HPDE6-E6E7 (cell line): Measurements from ENCODE around the gene MYCBP2.
A peak's percentile ranks its signal among the peaks of the same experiment; 100 is the strongest.
"Not testable (repeated sequence)": the region's sequence is repeated elsewhere in the genome, so short reads cannot be mapped to it uniquely, and the experiment has no call there.

Experiments
- DNase-seq: peaks from one replicate; pipeline ENCODE4 v3.0.0; 2011; ENCODE audit warnings: missing footprints; ENCODE audit errors: extremely low spot score

The MYCBP2 gene

DNA sequence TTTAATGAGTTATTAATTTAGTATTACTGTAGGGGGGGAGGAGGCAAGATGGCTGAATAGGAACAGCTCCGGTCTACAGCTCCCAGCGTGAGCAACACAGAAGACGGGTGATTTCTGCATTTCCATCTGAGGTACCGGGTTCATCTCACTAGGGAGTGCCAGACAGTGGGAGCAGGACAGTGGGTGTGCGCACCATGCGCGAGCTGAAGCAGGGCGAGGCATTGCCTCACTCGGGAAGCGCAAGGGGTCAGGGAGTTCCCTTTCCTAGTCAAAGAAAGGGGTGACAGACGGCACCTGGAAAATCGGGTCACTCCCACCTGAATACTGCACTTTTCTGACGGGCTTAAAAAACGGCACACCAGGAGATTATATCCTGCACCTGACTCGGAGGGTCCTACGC lies 127.9 kb downstream of the MYCBP2 start:
- DNase-seq: not testable (repeated sequence)

GRCh38 chr13:77196052-77196618 lies 130.8 kb downstream of the MYCBP2 start:
- DNase-seq: no peak

GRCh38 chr13:77190349-77190958 lies 136.4 kb downstream of the MYCBP2 start:
- DNase-seq: no peak

DNA sequence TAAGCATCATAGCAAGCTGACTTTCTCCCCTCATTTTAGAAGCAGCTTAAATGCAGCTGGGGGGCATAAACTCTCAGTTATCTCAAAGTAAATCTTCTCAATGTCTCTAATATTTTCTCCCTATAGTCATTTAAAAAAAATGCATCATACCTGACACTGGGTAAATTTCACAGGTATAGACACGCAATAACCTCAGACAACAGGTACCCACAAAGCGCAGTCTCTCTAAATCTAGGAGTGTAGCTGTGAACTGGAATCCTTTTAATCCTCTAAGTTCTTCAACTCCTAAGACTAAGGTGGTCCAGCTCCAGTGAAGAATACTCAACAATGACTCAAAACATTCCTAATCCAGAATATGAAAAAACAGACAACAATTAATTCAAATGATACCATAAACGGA lies 141.2 kb downstream of the MYCBP2 start:
- no peak for DNase-seq

GRCh38 chr13:77184455-77184854 lies 142.4 kb downstream of the MYCBP2 start:
- DNase-seq: no peak

DNA sequence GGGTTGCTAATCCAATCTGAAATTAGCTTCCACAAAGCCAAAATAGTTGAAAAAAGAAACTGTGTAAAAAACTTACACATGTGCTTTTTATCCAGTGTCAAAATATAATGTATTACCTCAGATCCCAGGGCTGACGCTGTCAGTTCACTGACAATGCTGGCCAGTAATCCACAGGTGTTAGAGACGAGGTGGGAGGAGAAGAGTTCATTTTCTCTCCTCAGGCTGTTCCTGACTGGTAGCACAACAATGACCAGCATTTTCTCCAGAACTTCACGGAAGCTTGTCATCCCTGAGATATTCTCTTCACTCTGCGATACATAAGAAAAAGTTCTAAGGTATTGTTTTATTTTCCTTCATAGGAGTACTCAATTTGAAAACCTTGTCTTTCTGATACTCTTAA lies 146.9 kb downstream of the MYCBP2 start:
- DNase-seq: no peak

DNA sequence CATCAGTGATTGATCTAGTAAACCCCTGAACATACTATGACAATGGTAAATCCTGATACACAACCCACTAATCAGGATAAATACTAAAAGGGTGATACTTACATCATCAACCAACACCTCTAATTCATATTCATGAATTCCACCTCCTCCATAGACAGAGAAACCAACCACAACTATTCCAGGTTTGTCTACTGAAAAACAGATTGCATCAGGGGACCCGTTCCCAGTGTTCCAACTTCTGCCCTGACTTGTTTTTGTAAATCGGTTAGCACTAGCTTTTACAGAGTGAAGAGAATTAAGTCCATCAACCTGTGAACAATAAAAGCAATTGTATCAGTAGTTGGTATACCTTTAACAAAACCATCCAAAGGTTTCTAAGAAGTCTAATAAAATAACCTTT lies 149.2 kb downstream of the MYCBP2 start:
- DNase-seq: no peak

GRCh38 chr13:77176350-77176749 lies 150.5 kb downstream of the MYCBP2 start:
- DNase-seq: no peak

GRCh38 chr13:77172650-77173049 lies 154.2 kb downstream of the MYCBP2 start:
- no peak for DNase-seq

DNA sequence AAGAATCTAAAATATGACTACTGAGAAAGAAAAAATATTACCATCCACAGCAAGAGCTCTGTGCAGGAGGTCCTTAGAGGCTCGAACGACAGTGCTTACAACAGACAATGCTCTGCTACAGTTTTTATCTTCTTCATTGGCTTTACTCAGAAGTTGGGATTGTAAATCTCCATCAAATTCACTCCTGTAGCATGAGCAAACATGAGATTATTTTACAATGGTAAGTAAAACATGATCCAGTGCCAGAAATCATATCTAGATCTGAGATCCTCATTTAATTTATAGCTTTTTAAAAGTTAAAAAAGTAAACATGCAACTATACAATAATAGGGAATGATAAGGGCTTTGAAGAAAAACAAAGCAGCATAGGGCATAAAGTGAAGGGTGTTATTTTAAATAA lies 155.4 kb downstream of the MYCBP2 start:
- DNase-seq: no peak

DNA sequence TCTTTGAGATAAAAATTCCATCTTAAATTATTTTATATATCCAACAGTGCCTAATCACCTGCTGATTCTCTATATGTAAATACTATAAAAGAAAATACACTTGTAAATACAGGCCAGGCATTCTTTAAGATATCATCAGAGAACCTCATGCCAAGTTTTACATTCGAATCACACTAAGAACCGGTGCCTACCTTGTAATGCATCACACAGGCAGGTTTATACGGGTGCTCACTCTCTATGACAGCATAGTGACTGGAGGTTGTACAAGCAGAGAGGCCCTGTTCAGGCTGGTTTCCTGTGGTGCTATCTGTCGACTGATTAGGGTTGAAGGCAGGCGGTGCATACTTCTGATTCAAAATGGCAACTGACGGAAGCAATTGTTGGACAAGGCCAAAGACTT lies 158.7 kb downstream of the MYCBP2 start:
- no peak for DNase-seq

DNA sequence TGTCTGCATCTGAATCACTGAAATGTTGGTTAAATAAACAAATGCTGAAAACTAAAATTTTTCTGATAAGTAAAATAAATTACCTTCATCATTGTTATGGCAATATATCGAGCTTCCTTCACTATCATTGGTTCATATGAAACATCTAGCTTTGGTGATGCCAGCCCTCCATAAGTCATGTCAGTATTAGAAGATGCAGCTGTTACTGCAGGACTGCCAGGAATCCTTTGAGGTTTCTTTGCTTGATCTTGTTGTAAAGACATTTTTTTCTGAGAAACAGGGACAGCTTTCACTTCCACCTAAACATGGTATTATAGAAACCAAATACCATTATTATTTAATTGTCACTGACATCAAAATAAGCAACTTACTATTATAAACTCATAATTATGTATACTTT lies 176.2 kb downstream of the MYCBP2 start:
- no peak for DNase-seq

DNA sequence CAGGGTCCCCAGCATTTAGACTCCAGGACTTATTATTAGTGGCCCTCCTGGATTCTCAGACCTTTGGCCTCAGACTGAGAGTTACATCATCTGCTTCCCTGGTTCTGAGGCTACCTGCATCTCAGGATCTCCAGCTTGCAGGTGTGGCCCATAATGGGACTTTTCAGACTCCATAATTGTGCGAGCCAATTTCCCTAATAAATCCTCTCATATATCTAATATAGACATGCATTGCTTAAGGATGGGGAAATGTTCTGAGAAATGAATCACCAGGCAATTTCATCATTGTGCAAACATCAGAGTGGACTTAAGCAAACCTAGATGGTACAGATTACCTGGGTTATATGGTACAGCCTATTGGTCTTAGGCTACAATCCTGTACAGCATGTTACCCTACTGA lies 183.5 kb downstream of the MYCBP2 start:
- peak; percentile 6 for DNase-seq

GRCh38 chr13:77139306-77139705 lies 187.6 kb downstream of the MYCBP2 start:
- no peak for DNase-seq

DNA sequence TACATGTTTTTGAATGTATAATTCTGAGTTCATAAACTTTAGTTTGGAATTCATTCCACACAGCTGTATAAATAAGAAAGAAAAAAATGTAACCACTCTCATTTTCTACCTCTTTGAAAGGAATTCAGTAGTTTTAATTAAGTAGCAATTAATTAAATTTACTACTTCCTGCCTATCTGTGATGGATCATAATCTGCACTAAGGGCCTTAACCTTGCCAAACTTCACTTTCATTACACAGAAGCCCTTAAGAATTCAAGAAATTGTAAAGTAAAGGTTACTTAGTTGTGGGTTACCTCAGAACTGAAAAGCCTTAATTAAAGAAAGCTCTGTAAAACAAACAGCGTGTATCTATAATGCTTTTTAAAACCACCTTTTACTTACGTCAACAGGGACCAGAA lies 188.1 kb downstream of the MYCBP2 start:
- no peak for DNase-seq

DNA sequence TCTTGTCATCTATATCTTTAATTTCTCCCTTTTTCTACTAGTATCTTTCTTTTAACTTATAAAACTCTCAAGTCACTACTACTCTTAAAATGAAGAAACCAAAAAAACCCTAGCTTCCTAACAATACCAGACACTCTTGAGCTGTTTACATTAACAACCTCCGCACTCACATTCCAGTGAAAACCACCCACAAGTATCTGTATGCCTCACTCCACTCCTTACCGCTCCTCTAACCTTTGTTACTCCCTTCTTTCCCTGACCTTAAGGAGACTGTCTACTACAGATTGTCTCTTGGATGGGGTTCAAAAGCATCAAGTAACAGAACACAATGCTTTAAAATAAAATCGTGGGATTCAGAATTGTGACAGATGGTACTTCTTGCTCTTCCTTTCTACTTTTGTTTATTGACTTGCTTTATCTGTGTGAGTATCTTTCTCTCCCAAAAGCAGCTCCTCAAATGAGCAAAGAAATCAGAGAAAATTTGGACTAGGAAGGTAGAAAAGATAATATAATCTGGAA lies 189.9 kb downstream of the MYCBP2 start:
- DNase-seq: no peak

DNA sequence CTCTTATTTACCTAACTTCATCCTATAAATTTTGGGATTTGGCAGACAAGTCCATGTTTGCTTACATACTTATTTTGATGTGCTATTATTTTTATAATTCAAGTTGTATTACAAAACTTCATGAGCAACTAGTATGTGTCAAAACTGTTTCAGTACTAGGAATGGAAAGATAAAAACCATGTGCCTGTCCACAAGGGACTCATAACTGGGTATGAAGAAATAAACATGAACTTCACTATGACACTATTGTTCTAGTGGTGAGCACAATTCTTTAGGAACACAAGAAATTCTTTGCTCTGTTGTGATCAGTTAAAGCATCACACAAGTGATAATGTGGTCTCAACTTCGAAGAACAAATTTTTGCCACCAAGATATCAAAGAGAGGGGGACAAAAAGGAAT lies 202.5 kb downstream of the MYCBP2 start:
- DNase-seq: no peak

GRCh38 chr13:77118134-77118533 lies 208.8 kb downstream of the MYCBP2 start:
- DNase-seq: no peak

DNA sequence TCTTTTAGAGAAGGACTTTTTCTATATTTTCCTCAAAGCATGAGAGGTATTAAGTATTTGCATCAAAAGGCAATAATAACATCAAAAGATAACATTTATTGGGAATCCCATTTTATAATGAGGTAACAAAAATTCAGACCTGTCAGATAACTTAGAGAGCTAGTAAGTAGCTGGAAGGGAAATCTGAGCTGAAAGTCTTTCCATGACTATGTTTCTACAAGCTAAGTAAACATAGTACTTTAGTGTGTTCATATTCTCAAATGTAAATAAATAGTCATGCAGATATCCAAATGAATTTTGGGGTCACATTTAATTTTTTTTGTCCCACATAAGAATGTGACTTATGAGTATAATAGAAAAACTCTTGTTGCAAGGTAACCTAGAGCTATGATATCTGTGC lies 212.6 kb downstream of the MYCBP2 start:
- DNase-seq: no peak

GRCh38 chr13:77113496-77113895 lies 213.4 kb downstream of the MYCBP2 start:
- DNase-seq: no peak

- no peak for DNase-seq
Observed at GRCh38 chr13:77105051-77105450, 221.8 kb downstream of the MYCBP2 start.

DNA sequence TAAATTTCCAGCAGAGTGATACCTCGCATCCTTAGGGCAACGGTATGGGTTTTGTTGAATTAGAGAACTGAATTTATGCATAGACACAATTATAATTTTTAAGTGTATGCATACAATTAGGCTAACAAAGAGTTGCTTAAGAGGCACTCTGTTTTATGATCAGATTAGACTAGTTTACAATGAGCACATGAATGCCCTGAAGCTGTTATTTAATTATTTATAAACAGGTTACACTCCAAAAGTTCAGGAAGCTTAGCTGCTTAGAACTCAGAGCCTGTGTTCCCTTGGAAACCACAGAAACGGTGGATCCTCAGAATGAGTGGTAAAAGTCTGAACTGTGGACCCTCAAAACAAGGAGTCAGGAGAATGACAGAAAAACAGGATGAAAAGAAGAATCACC lies 227.5 kb downstream of the MYCBP2 start:
- DNase-seq: no peak

DNA sequence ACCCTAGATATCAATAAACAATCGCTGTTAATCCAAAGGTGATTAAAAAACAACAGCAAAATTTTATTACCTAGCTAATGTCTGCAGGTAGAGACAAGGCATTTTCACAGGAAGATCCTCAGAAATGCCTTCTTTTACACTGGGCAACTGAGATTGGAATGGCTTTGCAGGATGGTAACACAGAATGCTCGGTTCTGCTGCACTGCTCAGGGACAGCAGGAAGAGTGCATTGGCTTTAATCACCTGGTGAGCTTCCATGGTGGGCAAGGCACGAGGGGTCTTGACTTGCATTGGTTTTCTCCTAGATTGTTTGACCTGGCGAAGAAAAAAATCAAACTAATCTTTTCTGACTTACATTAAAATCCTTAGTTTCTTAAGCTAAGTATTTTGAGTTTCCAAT lies 231.6 kb downstream of the MYCBP2 start:
- no peak for DNase-seq

- no peak for DNase-seq
Observed at GRCh38 chr13:77094773-77095172, 232.1 kb downstream of the MYCBP2 start.
